NCI-H1105 treated with DMSO at 0.1 percent for 48 hours (cell line): ENCODE measurements around the gene CIITA.

Source experiments
- DNase-seq: peaks from one replicate; lab custom pipeline; 2025; lab: John Stamatoyannopoulos, UW

Gene CIITA

DNA sequence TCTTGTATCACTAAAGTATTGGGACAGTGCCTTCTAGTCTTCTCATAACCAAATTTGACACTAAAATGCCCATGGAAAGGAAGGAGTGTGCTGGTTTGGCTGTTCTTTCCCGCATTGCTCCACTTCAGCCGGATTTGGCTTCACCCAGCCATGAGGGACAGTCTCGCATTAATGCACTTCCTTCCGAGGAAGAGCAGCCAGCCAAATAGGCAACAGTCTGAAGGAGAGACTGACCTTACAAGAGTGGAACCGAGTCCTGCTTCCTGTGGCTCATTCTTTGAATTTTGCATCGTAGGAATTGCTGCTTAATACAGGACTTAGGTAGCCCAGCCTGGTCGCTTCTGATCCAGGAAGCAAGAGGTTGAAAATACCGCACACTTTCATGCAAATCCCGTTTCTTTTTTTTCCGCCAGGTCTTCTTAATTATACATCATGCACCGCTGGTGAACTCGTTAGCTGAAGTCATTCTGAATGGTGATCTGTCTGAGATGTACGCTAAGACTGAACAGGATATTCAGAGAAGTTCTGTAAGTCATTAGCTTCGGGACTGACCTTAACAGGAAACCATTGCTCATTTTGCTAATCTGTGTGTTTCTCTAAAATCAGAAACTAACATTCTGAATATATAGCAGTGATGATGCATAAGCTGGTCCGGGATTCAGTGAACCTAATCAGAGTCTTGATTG lies 105.6 kb downstream of the CIITA start:
- no peak for DNase-seq

DNA sequence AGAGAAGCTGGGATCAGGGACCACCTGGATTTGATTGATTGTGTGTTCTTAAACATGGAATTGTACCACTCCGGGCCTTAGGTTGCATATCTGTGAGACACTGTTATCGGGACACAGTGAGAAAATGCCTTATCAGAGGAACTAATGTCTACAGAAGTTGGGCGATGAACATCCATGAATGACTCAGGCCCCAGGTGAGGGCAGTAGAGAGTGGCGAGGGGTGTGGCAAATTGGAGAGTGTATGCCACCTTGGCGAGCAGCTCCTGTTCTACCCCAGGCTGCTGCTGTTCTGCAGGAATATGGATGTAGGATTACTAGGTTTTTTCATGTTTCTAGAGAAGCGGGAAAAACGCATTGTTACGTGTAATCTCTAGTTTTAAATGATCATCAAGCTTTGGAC lies 106.2 kb downstream of the CIITA start:
- DNase-seq, result peak; percentile 1

DNA sequence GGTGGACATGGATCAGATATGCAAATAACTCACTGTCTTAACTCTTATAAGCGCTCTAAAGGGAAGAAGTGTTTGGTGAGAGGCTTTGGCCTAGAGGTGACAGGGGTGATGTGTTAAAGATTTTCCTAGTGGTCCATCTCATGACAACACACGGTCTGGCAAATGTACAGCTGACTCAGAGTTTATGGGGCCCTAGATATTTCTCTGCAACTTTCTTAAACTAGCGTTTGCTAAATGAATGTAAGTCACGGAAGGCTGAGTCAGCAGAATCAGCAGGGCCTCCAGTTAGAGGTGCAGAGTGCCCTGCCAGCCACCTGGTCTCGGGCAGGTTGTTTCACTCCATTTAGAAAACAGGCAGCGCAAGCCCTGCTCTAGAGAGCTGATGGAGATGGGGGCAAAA lies 107.5 kb downstream of the CIITA start:
- no peak for DNase-seq
